Activated T-cell treated with anti-CD3 and anti-CD28 coated beads, Interleukin-2, amount 50 U/mL, for 72 hours (primary cell): ENCODE measurements around the gene LRRC26. TPM values are rescaled to one million over a fixed set of nuclear protein-coding genes. Genes with fewer than 3 reads are reported as not detected.
"Not testable (repeated sequence)": the region's sequence is repeated elsewhere in the genome, so short reads cannot be mapped to it uniquely, and the experiment has no call there.

Source experiments
- ATAC-seq, 2 donors: fragments of 150-1000 bp; cut with Tn5 transposase; replicated peaks in 1 of 2; 2 replicates each; pipeline ENCODE4 v1.10.0; 2021; ENCODE audit warnings: moderate library complexity in 2 of 2, mild to moderate bottlenecking in 1 of 2
- DNase-seq, 2 donors: peaks; one replicate each; pipeline ENCODE4 v3.0.0; 2021 to 2022; ENCODE audit warnings: mixed read lengths in 1 of 2
- H3K27ac Mint-ChIP-seq: one replicate; pipeline ENCODE4 v1.8.0; 2022; ENCODE audit warnings: mild to moderate bottlenecking, moderate library complexity, mixed read lengths
- H3K27me3 Mint-ChIP-seq: one replicate; pipeline ENCODE4 v1.8.0; 2022; ENCODE audit warnings: low read depth, mixed read lengths
- H3K36me3 Mint-ChIP-seq, 2 donors: one replicate each; pipeline ENCODE4 v1.8.0; 2022; ENCODE audit warnings: mixed read lengths in 2 of 2, mild to moderate bottlenecking in 1 of 2; ENCODE audit not compliant: insufficient read depth in 2 of 2
- H3K4me1 Mint-ChIP-seq: one replicate; pipeline ENCODE4 v1.8.0; 2022; ENCODE audit warnings: low read depth, mixed read lengths
- H3K4me3 Mint-ChIP-seq, 2 donors: one replicate each; pipeline ENCODE4 v1.8.0; 2022; ENCODE audit warnings: mild to moderate bottlenecking in 2 of 2, mixed read lengths in 2 of 2, moderate library complexity in 2 of 2
- H3K9me3 Mint-ChIP-seq, 2 donors: one replicate each; pipeline ENCODE4 v1.8.0; 2022; ENCODE audit warnings: mixed read lengths in 2 of 2
- total RNA-seq, 2 donors: library from RNA; stranded (reverse); gene quantifications; one replicate each; pipeline ENCODE4 v1.2.3, GENCODE V29; 2022

LRRC26 gene
- total RNA-seq, 2 donors from 2014 or later, result not detected

DNA sequence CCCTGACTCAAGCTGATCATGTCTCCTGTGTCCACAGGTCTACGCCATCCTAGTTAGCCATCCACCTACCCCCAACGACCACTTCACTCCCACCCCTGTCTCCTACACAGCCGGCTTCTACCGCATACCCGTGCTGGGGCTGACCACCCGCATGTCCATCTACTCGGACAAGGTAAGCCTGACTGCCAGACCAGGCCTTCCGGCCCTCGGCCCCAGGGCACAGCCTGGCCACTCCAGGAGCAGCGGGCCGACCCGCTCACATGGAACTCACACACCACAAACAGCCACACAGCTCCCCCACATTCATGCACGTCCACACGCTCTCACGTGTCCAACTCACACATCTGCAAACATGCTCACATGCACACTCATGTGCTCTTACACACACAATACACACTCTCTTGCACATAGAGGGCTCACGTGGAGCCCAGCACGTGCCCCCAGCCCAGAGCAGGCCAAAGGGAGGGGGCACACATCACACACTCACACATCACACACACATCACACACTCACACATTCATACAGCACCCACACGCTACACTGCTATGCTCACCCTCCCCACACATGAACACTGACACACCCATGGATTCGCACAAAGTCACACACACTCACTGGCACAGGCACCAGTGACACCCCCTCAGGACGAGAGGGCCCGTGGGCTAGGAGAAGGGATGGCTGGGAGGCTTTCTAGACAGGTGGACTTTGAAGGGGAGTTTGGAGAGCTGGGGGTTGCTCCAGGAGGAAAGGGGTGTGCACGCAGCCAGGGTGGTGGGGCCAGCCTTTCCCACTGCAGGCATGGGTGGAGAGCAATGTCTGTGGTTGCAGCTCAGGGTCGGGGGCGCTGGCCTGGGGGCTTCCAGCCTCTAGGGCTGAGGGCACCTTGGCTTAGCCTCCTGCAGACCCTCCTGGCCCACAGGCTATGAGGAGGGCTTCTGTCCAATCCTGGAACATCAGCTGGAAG lies 27.6 kb downstream of the LRRC26 start:
- DNase-seq, result no peak
- peaks cover 48% of the 10 kb centered on the region for H3K27me3 Mint-ChIP-seq
- H3K9me3 Mint-ChIP-seq, result no peaks in the 10 kb centered on the region
- H3K4me1 Mint-ChIP-seq, result peaks cover 11% of the 10 kb centered on the region
- no peak overlapping the region for H3K27ac Mint-ChIP-seq
- H3K36me3 Mint-ChIP-seq, result no peaks in the 10 kb centered on the region
- H3K4me3 Mint-ChIP-seq, result no peak overlapping the region
- ATAC-seq, result no peak

DNA sequence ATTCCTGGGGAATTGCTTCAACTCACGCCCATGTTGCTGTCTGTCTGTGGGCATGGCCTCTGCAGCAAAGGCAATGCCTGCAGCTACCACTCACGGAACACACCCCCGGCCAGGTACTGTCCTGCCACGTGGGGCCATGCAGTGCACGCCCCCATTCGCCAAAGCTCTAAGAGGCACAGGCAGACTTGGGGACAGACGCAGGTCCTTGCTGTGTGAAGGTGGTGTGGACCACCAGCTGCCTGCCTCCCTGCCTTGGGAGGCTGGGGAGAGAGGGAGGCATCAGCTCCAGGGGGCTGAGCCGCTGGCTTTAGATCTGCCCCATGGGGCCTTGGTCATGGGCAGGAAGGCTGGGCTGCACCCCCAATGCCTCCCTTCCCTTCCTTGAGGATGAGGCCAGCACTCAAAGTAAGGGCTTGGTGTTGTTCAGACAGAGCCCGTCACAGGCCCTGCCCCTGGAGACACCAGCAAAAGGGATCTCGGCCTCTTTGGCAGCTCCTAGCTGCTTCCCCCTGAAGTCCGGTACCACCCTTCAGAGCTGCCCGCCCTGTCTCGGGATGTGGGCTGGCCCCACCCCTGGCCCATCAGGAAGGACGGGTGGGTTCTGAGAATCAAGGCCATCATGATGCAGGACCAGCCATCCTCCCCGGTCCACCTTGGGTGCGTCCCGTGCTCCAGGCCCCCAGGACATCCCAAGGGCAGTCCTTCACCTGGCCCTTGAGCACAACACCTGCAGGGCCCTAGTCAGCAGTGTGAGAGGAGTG lies 28.6 kb downstream of the LRRC26 start:
- Mint-ChIP-seq H3K27ac (no peak overlapping the region), H3K27me3 (peaks cover 52% of the 10 kb centered on the region), H3K4me1 (peaks cover 11% of the 10 kb centered on the region), H3K4me3 (no peak overlapping the region), H3K36me3 (no peaks in the 10 kb centered on the region), H3K9me3 (no peaks in the 10 kb centered on the region)
- ATAC-seq (no peak), DNase-seq (no peak)

- Mint-ChIP-seq H3K4me1 (peaks cover 11% of the 10 kb centered on the region), H3K27ac (no peak overlapping the region), H3K27me3 (peaks cover 60% of the 10 kb centered on the region), H3K9me3 (no peaks in the 10 kb centered on the region), H3K36me3 (no peaks in the 10 kb centered on the region), H3K4me3 (no peak overlapping the region)
- DNase-seq, result no peak
- ATAC-seq, result no peak
These were observed 29.5 kb downstream of the LRRC26 start for GRCh38 chr9:137140151-137141012.

GRCh38 chr9:137139468-137140150 lies 30.2 kb downstream of the LRRC26 start:
- Mint-ChIP-seq H3K27me3 (peaks cover 65% of the 10 kb centered on the region), H3K4me3 (no peak overlapping the region), H3K9me3 (no peaks in the 10 kb centered on the region), H3K36me3 (no peaks in the 10 kb centered on the region), H3K27ac (no peak overlapping the region), H3K4me1 (peaks cover 11% of the 10 kb centered on the region)
- no peak for DNase-seq
- ATAC-seq, result no peak

DNA sequence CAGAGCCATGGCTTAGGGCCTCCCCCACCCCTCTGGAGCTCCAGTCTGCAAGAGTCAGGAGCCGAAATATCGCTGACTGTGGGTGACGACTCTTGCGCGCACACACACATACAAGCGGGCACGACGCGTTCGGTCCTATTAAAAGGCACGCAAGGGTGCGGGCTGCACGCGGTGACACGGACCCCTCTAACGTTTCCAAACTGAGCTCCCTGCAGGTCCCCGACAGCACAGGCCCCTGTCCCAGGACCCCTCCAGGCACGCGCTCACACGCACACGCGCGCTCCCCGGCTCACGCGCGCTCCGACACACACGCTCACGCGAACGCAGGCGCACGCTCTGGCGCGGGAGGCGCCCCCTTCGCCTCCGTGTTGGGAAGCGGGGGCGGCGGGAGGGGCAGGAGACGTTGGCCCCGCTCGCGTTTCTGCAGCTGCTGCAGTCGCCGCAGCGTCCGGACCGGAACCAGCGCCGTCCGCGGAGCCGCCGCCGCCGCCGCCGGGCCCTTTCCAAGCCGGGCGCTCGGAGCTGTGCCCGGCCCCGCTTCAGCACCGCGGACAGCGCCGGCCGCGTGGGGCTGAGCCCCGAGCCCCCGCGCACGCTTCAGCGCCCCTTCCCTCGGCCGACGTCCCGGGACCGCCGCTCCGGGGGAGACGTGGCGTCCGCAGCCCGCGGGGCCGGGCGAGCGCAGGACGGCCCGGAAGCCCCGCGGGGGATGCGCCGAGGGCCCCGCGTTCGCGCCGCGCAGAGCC lies 31.0 kb downstream of the LRRC26 start, which contains the start of gene GRIN1:
GRIN1 (plus strand) TSS at position 433 of the 746 bp plus-strand sequence. CDS start 333 bp downstream, outside the sequence.
- Mint-ChIP-seq H3K4me3 (no peak within 1 kb of the TSS), H3K27ac (no peak within 1 kb of the TSS), H3K9me3 (no peaks in the 10 kb centered on the region), H3K36me3 (no peaks in the 10 kb centered on the region), H3K4me1 (peaks cover 11% of the 10 kb centered on the region), H3K27me3 (peaks cover 67% of the 10 kb centered on the region)
- DNase-seq (peak; percentile 43 to 48), ATAC-seq (peak; percentile 61 to 67)

DNA sequence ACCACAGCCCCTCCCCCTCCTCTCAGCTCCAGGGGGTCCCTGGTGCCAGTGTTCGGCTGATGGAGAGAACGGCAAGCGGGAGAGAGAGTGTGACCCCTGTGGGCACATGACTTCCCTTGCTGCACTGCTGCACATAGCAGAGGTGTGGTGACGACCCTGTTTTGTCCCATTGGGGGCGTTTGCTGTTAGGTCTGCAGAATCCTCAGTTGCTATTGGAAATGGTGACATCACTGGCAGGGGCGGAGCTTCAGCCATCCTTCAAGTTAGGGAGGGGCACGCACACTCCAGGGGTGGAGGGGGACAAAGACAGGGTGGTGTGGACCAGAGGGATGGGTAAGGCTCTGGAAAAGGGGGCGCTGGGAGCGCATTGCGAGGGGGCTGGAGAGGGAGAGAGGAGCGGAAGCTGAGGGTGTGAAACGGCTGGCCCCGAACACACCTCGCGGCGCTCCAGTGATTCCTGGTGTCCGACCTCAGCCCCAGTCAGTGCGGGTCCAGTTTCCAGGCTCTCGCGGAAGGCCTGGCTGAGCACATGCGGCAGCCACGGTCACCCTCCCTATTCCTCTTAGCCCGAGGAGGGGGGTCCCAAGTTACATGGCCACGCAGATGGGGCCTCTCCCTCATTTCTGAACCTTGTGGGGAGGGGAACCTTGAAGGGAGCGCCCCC lies 31.7 kb downstream of the LRRC26 start:
- H3K27ac Mint-ChIP-seq, result no peak overlapping the region
- DNase-seq (no peak), ATAC-seq (no peak)
- H3K4me1 Mint-ChIP-seq, result peaks cover 11% of the 10 kb centered on the region
- no peak overlapping the region for H3K4me3 Mint-ChIP-seq
- peaks cover 67% of the 10 kb centered on the region for H3K27me3 Mint-ChIP-seq
- H3K9me3 Mint-ChIP-seq, result no peaks in the 10 kb centered on the region
- no peaks in the 10 kb centered on the region for H3K36me3 Mint-ChIP-seq

DNA sequence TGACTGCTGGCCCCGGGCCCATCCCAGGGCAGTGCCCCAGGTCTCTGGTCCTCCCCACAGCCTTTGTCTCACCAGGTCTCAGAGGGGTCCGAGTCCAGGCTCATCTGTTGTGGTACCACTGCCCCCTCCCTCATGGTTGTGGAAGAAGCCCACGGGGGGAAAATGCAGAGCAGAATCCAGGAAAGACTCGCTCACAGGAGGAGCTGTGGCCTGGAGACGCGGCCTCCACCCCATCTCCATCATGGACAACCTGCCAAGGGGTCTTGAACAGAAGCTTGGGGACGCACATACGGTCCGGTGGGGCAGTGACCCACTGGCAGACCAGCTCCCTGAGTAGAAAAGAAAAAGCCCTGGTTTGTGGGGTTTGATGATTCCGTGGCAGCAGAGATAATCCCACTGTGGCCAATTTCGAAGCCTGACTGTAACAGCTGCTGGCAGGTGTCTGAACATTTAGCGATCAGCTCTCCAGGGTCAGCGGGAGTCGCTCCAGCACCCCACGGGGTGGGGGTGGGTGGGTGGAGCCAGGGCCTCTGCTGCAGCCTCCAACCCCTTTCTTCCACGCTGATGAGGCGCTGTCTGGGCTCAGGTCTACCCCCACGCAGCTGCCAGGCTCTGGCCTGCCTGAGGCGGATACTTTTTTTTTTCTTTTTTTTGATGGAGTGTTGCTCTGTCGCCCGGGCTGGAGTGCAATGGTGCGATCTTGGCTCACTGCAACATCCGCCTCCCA lies 32.8 kb downstream of the LRRC26 start:
- Mint-ChIP-seq H3K27me3 (peaks cover 60% of the 10 kb centered on the region), H3K9me3 (no peaks in the 10 kb centered on the region), H3K4me1 (peaks cover 11% of the 10 kb centered on the region), H3K4me3 (no peak overlapping the region), H3K36me3 (no peaks in the 10 kb centered on the region), H3K27ac (no peak overlapping the region)
- ATAC-seq (no peak), DNase-seq (no peak)

GRCh38 chr9:137136261-137136880 lies 33.5 kb downstream of the LRRC26 start:
- Mint-ChIP-seq H3K9me3 (no peaks in the 10 kb centered on the region), H3K4me3 (no peak overlapping the region), H3K36me3 (no peaks in the 10 kb centered on the region), H3K27me3 (peaks cover 54% of the 10 kb centered on the region), H3K4me1 (peaks cover 11% of the 10 kb centered on the region), H3K27ac (no peak overlapping the region)
- DNase-seq (no peak), ATAC-seq (no peak)

- Mint-ChIP-seq H3K27me3 (peaks cover 47% of the 10 kb centered on the region), H3K4me1 (peaks cover 17% of the 10 kb centered on the region)
- H3K9me3 Mint-ChIP-seq, H3K4me3 Mint-ChIP-seq, DNase-seq, H3K36me3 Mint-ChIP-seq, H3K27ac Mint-ChIP-seq, ATAC-seq: not testable (repeated sequence)
These were observed 34.7 kb downstream of the LRRC26 start for GRCh38 chr9:137135154-137135553.

DNA sequence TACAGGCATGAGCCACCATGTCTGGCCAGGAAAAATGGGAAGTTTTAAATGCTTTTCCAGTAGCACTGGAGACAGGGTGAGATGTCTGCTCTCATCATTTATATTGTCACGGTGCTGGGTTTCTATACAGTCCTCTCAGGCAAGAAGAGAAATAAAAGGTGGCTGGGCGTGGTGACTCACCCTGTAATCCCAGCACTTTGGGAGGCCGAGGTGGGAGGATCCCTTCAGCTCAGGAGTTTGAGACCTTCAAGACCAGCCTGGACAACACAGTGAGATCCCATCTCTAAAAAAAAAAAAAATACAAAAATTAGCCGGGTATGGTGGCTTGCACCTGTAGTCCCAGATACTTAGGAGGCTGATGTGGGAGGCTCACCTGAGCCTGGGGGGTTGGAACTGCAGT lies 35.7 kb downstream of the LRRC26 start:
- peaks cover 38% of the 10 kb centered on the region for H3K27me3 Mint-ChIP-seq
- ATAC-seq, result no peak
- H3K4me1 Mint-ChIP-seq, result peaks cover 17% of the 10 kb centered on the region
- H3K36me3 Mint-ChIP-seq, result no peaks in the 10 kb centered on the region
- no peak overlapping the region for H3K4me3 Mint-ChIP-seq
- no peak overlapping the region for H3K27ac Mint-ChIP-seq
- DNase-seq, result no peak
- no peaks in the 10 kb centered on the region for H3K9me3 Mint-ChIP-seq
